DOHH2 (cell line): ENCODE results near the gene ELANE.

Experiments
- H3F3A ChIP-seq: fragments of 200-600 bp; sonication (generic), shearing (Covaris generic); 2 replicates; pipeline ENCODE4 v1.6.0; 2016; ENCODE audit warnings: antibody characterized with exemption, mild to moderate bottlenecking; ENCODE audit not compliant: control insufficient read depth, insufficient read depth
- H3K27ac ChIP-seq: fragments of 200-600 bp; sonication (generic); 2 replicates; pipeline ENCODE4 v1.5.1; 2014; ENCODE audit warnings: low read depth, mild to moderate bottlenecking, low read length, moderate library complexity
- H3K27me3 ChIP-seq: fragments of 200-600 bp; sonication (generic); 2 replicates; pipeline ENCODE4 v1.6.1; 2014; ENCODE audit warnings: mild to moderate bottlenecking, low read length, mixed read lengths; ENCODE audit not compliant: control insufficient read depth
- H3K36me3 ChIP-seq: fragments of 200-600 bp; sonication (generic); 2 replicates; pipeline ENCODE4 v1.6.1; 2014; ENCODE audit warnings: mild to moderate bottlenecking, low read length, moderate library complexity, mixed read lengths; ENCODE audit not compliant: control insufficient read depth
- H3K4me1 ChIP-seq: fragments of 200-600 bp; sonication (generic); 2 replicates; pipeline ENCODE4 v1.6.1; 2014; ENCODE audit warnings: mild to moderate bottlenecking, low read length, mixed read lengths; ENCODE audit not compliant: control insufficient read depth
- H3K4me2 ChIP-seq: fragments of 200-600 bp; sonication (generic); 2 replicates; pipeline ENCODE4 v1.6.0; 2014; ENCODE audit warnings: mild to moderate bottlenecking, low read length, moderate library complexity
- H3K4me3 ChIP-seq: fragments of 200-600 bp; sonication (generic); 2 replicates; pipeline ENCODE4 v1.5.1; 2014; ENCODE audit warnings: mild to moderate bottlenecking, low read length, mixed read lengths
- H3K79me2 ChIP-seq: fragments of 200-600 bp; sonication (generic); 2 replicates; pipeline ENCODE4 v1.6.1; 2014; ENCODE audit warnings: mild to moderate bottlenecking, low read length, mixed read lengths; ENCODE audit not compliant: control insufficient read depth
- H3K9me2 ChIP-seq: fragments of 200-600 bp; sonication (generic); replicated peaks from 2 replicates; pipeline ENCODE4 v1.6.1; 2014; ENCODE audit warnings: mild to moderate bottlenecking, low read length, mixed read lengths; ENCODE audit not compliant: control insufficient read depth
- H3K9me3 ChIP-seq: fragments of 200-600 bp; sonication (generic); 2 replicates; pipeline ENCODE4 v1.6.1; 2014; ENCODE audit warnings: antibody characterized with exemption, low read length, mixed read lengths; ENCODE audit not compliant: control insufficient read depth, insufficient read depth
- H4K20me1 ChIP-seq: fragments of 200-600 bp; sonication (generic); 2 replicates; pipeline ENCODE4 v1.6.0; 2014; ENCODE audit warnings: low read depth, mild to moderate bottlenecking, antibody characterized with exemption, low read length, moderate library complexity; ENCODE audit not compliant: control insufficient read depth, insufficient read depth
- CTCF ChIP-seq: fragments of 200-600 bp; sonication (generic); IDR thresholded peaks from one replicate; pipeline ENCODE4 v1.5.1; 2014; ENCODE audit warnings: antibody characterized with exemption, mild to moderate bottlenecking, low read depth, low read length; ENCODE audit not compliant: poor library complexity, severe bottlenecking
- EZH2phosphoT487 ChIP-seq: fragments of 200-600 bp; sonication (generic); IDR thresholded peaks from 2 replicates; pipeline ENCODE4 v1.6.1; 2017; ENCODE audit warnings: borderline replicate concordance, mild to moderate bottlenecking, antibody characterized with exemption, low read length, moderate library complexity, mixed read lengths

ELANE gene

DNA sequence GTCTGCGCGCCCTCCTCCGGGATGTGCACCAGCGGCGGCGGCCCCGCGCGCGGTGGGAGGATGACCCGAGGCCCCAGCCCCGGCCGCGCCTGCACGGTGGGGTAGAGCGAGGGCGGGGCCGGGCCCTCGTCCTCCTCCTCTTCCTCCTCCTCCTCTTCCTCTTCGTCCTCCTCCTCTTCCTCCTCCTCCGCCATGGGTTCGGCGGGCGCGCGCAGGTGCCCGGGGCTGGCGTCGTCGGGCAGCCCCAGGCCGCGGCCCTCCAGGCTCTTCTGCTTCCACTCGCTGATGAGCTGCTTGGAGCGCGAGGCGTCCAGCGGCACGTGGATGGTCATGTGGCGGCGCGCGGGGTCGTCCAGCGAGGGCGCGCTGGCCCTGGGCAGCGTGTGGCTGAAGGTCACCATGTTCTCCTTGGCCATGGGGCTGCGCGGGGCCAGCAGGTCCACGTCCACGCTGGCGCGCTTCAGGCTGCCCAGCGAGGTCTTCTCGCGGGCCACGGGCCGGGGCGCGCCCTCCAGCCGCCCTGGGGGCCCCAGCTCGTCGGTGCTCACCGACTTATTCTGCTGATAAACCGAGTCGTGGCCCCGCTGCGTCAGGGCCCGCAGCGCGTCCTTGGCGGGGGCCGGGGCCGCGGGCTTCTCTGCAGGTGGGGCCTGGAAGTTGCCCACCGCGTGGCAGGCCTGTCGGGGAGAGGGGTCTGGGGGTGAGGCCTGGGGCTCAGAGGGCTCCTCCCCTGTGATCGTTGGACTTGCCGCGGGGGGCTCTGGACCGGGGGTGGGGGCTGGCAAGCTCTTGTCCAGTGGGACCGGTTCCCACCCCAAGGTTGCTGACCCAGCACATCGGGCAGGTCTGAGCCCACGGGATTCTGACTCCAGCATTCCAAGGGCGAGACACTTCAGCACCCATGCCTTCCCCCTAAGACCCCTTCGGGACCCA lies 38.6 kb upstream of the ELANE start:
- Histone ChIP-seq H3K27me3 (no peaks in the 10 kb centered on the region), H3K4me3 (no peak overlapping the region), H3K9me2 (no peaks in the 10 kb centered on the region), H3K4me2 (no peak overlapping the region), H3K9me3 (no peaks in the 10 kb centered on the region), H4K20me1 (no peaks in the 10 kb centered on the region), H3K79me2 (no peaks in the 10 kb centered on the region), H3K36me3 (peaks cover 63% of the 10 kb centered on the region), H3K4me1 (no peaks in the 10 kb centered on the region), H3K27ac (no peak overlapping the region), H3F3A (peaks cover 12% of the 10 kb centered on the region)
- no peak for TF ChIP-seq CTCF
- no peak for TF ChIP-seq EZH2phosphoT487

DNA sequence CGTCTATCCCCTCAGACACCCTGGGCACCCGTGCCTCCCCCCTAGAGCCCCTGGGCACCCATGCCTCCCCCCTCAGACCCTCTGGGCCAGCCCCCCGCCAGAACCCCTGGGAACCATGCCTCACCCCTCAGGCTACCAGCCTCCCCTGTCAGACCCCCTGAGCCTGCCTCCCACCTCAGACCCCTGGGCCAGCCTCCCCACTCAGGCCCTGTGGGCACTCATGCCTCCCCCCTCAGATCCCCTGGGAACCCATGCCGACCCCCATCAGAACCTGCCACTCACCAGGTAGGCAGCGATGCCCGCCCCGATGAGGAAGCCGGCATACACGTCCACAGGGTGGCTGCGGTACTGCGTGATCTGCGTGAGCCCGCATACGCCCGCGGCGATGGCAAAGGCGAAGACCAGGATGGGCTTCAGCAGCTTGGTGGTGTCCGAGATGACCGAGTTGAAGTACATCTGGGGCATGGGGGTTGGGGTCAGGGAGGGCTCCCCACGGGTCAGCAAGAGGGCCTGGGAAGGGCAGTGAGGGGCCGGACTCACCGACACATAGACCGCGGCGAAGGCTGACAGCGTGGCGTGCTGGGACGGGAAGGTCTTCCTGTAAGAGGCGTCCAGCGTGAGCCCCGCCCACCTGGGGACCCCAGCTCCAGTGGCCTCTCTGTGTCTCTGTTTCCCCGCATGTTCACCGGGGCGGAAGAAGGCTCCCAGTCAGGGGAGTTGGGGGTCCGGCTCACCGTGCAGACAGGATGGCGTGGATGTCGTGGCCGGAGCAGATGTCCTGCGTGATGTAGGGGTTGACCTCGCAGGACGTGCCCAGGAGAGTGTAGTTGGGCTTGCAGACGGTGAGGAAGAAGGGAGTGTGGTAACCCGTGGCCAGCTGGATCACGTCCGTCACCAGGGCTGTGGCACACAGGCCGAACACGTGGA lies 37.7 kb upstream of the ELANE start:
- no peak overlapping the region for H3K4me3 ChIP-seq
- no peaks in the 10 kb centered on the region for H3K79me2 ChIP-seq
- H3K27me3 ChIP-seq: no peaks in the 10 kb centered on the region
- TF ChIP-seq CTCF (no peak), EZH2phosphoT487 (no peak)
- no peaks in the 10 kb centered on the region for H3K9me2 ChIP-seq
- H3K4me1 ChIP-seq: no peaks in the 10 kb centered on the region
- no peaks in the 10 kb centered on the region for H3K9me3 ChIP-seq
- H3K36me3 ChIP-seq: peaks cover 56% of the 10 kb centered on the region
- H3F3A ChIP-seq: peaks cover 12% of the 10 kb centered on the region
- no peaks in the 10 kb centered on the region for H4K20me1 ChIP-seq
- no peak overlapping the region for H3K4me2 ChIP-seq
- no peak overlapping the region for H3K27ac ChIP-seq

DNA sequence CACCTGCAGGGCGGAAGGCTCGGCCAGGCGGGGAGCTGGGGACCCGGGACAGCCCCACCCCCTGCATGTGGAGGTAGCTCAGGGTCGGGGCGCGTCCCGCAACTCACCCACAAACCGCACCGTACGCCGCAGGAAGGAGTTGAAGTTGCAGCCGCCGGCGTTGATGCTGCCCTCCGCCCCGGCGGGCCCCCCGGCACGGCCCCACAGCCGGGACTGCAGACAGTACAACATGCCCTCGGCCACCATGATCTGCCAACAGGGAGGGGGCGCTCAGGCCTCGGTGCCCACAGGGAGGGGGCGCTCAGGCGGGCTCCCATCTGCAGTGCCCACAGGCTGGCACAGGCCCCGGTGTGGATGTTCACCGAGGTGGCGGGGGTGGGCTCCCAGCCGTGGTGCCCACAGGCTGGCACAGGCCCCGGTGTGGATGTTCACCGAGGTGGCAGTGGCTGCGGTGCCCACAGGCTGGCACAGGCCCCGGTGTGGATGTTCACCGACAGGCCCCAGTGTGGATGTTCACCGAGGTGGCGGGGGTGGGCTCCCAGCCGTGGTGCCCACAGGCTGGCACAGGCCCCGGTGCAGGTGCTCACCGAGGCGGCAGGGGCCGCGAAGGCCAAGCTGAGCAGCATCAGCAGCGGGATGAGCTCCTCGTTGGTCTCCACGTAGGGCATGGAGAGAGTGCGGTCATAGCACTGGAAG lies 36.9 kb upstream of the ELANE start:
- TF ChIP-seq CTCF: no peak
- no peak for TF ChIP-seq EZH2phosphoT487
- Histone ChIP-seq H3K4me1 (no peaks in the 10 kb centered on the region), H3K9me2 (no peaks in the 10 kb centered on the region), H3K79me2 (no peaks in the 10 kb centered on the region), H3K27me3 (no peaks in the 10 kb centered on the region), H3K36me3 (peaks cover 48% of the 10 kb centered on the region), H3F3A (peaks cover 9% of the 10 kb centered on the region; the same call in 1 of the 2 replicates), H3K27ac (no peak overlapping the region), H3K4me3 (no peak overlapping the region), H3K9me3 (no peaks in the 10 kb centered on the region), H3K4me2 (no peak overlapping the region), H4K20me1 (no peaks in the 10 kb centered on the region)
